ENCODE data around the gene PACSIN2. TPM values are rescaled to one million over a fixed set of nuclear protein-coding genes. Genes with fewer than 3 reads are reported as not detected.
"Not testable (repeated sequence)": the region's sequence is repeated elsewhere in the genome, so short reads cannot be mapped to it uniquely, and the experiment has no call there.

PACSIN2 gene
- total and polyA plus RNA-seq, 8 donors = 45.1 to 109 (median 95.4) TPM

- H3K9me3 ChIP-seq = no peaks in the 10 kb centered on the region
- H3K4me1 ChIP-seq = peaks cover 12 to 39% (median 24%) of the 10 kb centered on the region in 3 donors
- no peak for DNase-seq
- no peaks in the 10 kb centered on the region for H3K36me3 ChIP-seq
- ATAC-seq = peak; percentile 46 to 63 (median 50)
- intact Hi-C loops (cut with DNase I) = no loop called here
- no peaks in the 10 kb centered on the region for H3K27me3 ChIP-seq
- no peak overlapping the region for H3K4me3 ChIP-seq
- no peak for FAIRE-seq
- TF ChIP-seq, protein P1, sequence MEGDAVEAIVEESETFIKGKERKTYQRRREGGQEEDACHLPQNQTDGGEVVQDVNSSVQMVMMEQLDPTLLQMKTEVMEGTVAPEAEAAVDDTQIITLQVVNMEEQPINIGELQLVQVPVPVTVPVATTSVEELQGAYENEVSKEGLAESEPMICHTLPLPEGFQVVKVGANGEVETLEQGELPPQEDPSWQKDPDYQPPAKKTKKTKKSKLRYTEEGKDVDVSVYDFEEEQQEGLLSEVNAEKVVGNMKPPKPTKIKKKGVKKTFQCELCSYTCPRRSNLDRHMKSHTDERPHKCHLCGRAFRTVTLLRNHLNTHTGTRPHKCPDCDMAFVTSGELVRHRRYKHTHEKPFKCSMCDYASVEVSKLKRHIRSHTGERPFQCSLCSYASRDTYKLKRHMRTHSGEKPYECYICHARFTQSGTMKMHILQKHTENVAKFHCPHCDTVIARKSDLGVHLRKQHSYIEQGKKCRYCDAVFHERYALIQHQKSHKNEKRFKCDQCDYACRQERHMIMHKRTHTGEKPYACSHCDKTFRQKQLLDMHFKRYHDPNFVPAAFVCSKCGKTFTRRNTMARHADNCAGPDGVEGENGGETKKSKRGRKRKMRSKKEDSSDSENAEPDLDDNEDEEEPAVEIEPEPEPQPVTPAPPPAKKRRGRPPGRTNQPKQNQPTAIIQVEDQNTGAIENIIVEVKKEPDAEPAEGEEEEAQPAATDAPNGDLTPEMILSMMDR (IDR thresholded peaks at IDR 0.05) = no peak
- H3K27ac ChIP-seq = peak overlapping the region in 3 of 4 donors; percentile 0 to 57 (median 54)
- WGBS, 2 donors = 46% methylated on average over 10 of the region's 10 CpGs
Measured at GRCh38 chr22:42972649-42973535, 42.1 kb downstream of the PACSIN2 start.

GRCh38 chr22:42971473-42971860 lies 43.5 kb downstream of the PACSIN2 start:
- WGBS, 2 donors = 95 to 97% methylated on average over 13 to 25 of the region's 25 CpGs
- ATAC-seq; H3K4me3 ChIP-seq; FAIRE-seq; H3K27ac ChIP-seq; H3K9me3 ChIP-seq; H3K27me3 ChIP-seq; DNase-seq; H3K36me3 ChIP-seq; intact Hi-C loops (cut with DNase I): not testable (repeated sequence)
- peaks cover 10 to 29% (median 20%) of the 10 kb centered on the region in 3 donors for H3K4me1 ChIP-seq

DNA sequence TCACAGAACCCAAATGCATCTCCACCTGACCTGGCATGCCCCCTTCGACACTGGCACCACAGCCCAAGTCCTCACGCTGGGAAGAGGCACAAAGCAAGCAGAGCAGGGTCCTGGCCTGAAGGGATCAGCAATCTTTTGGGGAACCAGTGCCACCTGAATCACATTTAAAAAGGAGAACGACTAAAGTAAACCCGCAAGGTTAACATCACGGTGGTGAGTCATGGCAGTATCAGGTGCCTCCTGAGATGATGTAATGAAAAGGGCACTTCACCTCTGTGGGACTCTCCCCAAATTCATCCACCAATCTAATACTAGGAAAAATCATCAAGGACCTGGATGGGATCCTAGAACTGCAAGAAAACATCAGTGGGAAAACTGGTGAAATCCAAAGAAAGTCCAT lies 44.9 kb downstream of the PACSIN2 start:
- no peak overlapping the region for H3K4me3 ChIP-seq
- FAIRE-seq (no peak), DNase-seq (no peak), ATAC-seq (peak; percentile 56 to 74 (median 63))
- peaks cover 10 to 27% (median 20%) of the 10 kb centered on the region in 3 donors for H3K4me1 ChIP-seq
- H3K9me3 ChIP-seq = no peaks in the 10 kb centered on the region
- 67 to 70% methylated on average over 5 of the region's 5 CpGs for WGBS, 2 donors
- H3K27ac ChIP-seq = peak overlapping the region in 2 of 4 donors; percentile 37 to 67
- intact Hi-C loops (cut with DNase I) = no loop called here
- H3K27me3 ChIP-seq = no peaks in the 10 kb centered on the region
- TF ChIP-seq, protein P1 (IDR thresholded peaks at IDR 0.05) = no peak
- no peaks in the 10 kb centered on the region for H3K36me3 ChIP-seq

- TF ChIP-seq, protein P1 (IDR thresholded peaks at IDR 0.05) = no peak
- Histone ChIP-seq H3K36me3 (no peaks in the 10 kb centered on the region), H3K4me3 (no peak overlapping the region), H3K4me1 (peaks cover 10 to 23% (median 20%) of the 10 kb centered on the region in 3 donors), H3K27ac (peak overlapping the region in 2 of 4 donors; percentile 37 to 67), H3K27me3 (no peaks in the 10 kb centered on the region), H3K9me3 (no peaks in the 10 kb centered on the region)
- no peak for DNase-seq
- 88 to 89% methylated on average over 12 of the region's 12 CpGs for WGBS, 2 donors
- ATAC-seq = no peak
- intact Hi-C loops (cut with DNase I) = no loop called here
- FAIRE-seq = no peak
Measured at GRCh38 chr22:42969348-42969975, 45.5 kb downstream of the PACSIN2 start.

DNA sequence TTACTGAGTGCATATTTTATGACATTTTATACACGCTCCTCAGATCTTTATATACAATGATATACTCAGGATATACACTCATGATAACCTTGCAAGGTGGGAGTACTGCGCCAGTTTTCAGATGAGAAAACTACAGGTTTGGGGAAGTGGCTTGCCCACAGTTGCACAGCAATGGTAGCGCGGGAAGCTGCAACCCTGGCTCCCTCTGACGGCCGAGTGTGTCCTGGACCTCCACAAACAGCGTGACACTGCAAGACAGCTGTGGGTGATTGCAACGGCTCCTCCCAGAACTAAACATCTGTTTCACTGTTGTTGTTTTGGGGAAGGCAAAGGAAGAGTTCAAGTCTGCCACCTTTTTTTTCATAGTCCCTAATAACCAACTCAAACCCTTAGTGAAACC lies 47.0 kb downstream of the PACSIN2 start:
- Histone ChIP-seq H3K27ac (no peak overlapping the region), H3K9me3 (no peaks in the 10 kb centered on the region), H3K36me3 (no peaks in the 10 kb centered on the region), H3K27me3 (no peaks in the 10 kb centered on the region), H3K4me3 (no peak overlapping the region), H3K4me1 (peaks cover 0 to 14% (median 11%) of the 10 kb centered on the region in 3 donors)
- FAIRE-seq = no peak
- DNase-seq = no peak
- peak in 3 of 4 donors; percentile 25 to 35 (median 33) for ATAC-seq
- 78 to 80% methylated on average over 8 of the region's 8 CpGs for WGBS, 2 donors
- TF ChIP-seq, protein P1 (IDR thresholded peaks at IDR 0.05) = no peak
- intact Hi-C loops (cut with DNase I) = no loop called here

Measured in pancreas (tissue), 10 donors.